ENCODE measurements around the gene HMG20A.

Gene HMG20A

DNA sequence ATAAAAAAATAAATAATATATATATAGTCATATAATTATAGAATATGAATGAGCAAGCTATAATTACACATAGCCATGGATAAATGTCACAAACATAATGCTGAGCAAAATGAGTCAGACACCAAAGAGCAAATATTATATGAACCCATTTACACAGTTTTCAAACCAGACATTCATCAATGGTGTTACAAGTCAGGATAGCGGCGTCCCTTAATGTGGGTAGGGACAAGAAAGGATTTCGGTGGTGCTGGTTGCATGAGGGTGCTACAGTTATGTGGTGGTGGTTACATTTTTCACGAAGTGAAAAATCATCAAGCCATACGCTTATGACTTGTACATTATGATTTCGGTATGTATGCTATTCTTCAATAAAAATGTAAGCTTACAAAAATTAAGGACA is 100.5 kb downstream of the HMG20A start:
- TF ChIP-seq, protein P1, sequence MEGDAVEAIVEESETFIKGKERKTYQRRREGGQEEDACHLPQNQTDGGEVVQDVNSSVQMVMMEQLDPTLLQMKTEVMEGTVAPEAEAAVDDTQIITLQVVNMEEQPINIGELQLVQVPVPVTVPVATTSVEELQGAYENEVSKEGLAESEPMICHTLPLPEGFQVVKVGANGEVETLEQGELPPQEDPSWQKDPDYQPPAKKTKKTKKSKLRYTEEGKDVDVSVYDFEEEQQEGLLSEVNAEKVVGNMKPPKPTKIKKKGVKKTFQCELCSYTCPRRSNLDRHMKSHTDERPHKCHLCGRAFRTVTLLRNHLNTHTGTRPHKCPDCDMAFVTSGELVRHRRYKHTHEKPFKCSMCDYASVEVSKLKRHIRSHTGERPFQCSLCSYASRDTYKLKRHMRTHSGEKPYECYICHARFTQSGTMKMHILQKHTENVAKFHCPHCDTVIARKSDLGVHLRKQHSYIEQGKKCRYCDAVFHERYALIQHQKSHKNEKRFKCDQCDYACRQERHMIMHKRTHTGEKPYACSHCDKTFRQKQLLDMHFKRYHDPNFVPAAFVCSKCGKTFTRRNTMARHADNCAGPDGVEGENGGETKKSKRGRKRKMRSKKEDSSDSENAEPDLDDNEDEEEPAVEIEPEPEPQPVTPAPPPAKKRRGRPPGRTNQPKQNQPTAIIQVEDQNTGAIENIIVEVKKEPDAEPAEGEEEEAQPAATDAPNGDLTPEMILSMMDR (IDR thresholded peaks at IDR 0.05) = no peak

DNA sequence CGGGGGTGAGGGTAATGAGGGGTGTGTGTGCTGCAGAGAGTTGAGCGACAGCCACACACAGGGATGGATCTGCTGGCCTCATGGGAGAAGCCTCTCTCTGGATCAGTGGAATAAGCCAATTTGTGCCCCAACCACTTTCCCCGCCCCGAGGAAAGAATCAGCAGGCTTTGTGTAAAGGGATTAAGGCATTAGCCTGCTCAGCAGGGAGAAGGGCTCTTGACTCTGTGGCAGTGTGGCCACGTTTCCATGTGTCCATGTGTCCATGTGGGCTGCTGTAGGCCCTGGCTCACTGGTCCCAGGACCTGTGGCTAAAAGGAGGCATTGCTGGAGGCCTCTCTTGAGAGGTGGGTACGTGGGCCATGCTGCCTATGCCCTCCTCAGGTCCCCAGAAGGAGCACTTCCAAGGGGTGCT is 104.7 kb downstream of the HMG20A start:
- TF ChIP-seq, protein P1 (IDR thresholded peaks at IDR 0.05) = no peak

DNA sequence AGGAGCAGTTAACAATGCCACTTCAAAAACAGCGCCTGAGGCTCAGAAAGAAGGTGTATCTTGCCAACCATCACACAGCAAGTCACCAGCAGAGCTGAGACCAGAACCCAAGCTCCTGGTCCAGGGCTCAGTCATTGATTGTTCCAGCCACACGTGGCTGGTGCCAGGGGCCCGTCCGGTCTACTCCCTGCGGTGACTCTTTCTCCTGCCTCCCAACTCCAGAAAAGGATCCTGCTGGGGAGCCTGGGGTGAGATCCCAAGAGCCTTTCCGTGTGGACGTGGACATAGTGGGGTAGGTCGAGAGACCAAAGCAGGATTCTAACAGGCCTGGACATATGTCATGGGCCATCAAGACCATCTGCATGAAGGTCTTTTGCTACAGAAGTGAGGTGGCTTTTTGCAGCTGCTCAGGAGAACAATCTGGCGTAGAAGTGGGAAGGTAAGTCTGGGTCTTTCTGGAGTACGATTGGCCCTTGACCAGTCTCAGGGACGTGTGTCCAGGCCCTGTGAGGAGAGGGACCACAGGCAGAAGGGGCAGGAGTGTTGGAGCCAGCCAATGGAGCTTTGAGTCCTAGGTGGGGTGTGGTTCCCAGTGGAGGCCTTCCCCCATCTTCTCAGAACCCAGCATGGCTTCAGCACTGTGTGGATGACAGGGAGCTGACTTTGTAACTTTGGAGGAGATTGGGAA is 105.4 kb downstream of the HMG20A start:
- TF ChIP-seq, protein P1 (IDR thresholded peaks at IDR 0.05) = no peak

DNA sequence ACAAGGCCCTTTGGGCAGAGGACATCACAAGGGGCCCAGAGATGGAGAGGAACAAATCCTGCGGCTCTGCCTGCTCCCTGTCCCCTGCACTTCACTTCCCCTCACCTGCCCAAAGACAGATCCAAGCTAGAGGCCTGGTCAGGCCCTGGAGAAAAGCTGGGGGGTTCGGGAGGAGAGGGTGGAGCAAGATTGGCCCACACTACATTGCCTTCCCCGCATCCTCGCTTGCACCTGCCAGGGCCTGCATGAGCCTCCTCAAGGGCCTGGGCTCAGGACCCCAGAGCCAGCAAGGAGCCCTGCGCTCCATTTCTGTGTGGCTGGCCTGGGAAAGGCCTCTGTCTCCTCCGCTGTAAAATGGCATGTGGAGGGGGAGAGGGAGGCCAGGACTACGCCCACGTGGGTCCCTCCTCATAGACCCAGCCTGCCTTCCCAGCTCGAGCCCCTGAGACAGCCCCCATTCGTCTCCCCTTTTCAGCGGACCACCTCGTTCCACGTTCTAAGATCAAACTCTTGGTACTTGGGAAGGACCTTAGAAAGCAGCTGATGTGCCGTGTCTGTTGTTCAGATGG is 106.0 kb downstream of the HMG20A start:
- TF ChIP-seq, protein P1 (IDR thresholded peaks at IDR 0.05) = no peak

DNA sequence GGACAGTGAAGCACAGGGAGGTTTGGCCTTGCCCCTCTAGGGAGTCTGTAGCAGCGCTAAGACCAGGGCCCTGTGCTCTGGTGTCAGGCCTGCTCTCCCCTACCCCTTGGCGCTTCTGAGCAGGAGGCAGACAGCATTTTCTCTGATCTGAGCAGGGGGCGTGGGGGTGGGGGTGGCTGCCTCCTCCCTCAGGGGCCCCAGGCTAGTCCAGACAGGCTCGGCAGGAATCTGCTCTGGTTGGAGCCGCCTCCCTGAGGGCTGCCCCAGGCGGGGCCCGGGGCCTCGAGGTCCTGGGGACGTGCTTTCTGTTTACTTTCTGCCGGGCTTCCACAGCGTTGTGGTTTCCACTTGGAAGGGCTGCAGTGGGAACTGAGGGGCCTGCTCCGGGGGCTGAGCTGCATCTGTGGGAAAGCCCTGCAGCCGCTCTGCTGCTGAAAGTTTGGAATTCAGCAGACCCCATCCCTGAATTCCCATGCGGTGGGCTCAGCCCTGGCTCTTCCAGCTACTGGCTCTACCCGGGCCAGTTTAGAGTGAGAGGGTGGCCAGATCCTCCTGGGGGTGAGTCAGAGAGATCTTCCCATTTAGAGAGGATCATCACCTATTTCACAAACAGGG is 106.6 kb downstream of the HMG20A start:
- TF ChIP-seq, protein P1 (IDR thresholded peaks at IDR 0.05) = no peak

DNA sequence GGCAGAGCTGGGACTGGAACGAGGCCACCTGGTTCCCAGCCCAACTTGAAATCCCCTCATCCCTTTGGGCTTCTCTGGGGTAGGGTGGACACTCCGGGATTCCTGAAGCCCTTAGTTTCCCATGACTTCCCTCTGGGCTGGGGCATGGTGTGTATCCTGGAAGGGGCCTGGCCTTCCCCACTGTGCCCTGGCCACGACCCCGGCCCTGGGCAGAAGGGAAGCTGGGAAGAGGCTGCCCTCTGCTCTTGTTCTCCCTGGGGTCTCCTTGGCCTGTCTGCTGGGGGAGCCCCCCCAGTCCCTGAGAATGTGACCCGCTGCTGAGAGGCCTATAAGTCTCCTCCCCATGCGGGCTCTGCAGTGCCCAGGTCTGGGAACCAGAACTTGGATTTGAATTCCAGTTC is 107.1 kb downstream of the HMG20A start:
- TF ChIP-seq, protein P1 (IDR thresholded peaks at IDR 0.05) = no peak

DNA sequence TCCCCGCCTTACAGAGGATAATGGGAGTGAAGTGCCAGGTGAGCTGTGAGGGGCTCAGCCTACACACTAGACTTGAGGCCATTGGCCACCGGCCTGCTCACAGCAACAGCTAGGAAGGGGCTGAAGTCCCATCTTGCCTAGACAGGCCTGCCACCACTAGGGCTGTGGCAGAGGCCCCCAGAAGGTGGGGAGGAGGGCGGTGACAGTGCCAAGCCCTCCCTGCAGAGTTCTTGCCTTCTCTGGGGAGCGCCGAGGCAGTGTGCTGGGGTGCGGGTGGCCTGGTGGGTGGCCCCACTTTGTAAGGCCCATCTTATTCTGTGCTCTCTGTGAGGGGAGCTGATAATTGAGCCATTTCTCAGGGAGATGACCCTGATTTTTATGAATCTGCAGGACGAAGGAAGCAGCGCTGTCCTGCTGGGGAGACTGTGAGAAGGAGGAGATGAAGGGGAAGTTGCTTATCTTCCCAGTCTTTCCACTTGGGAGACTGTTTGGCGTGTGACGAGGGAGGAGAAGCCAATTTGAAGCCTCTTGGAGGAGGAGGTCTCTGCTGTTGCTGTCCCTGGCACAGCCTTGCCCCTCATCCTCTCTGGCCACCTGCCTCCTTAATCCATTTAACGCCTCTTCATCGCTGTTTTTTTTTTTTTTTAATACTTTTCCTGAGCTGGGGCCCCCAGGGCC is 107.7 kb downstream of the HMG20A start:
- TF ChIP-seq, protein P1 (IDR thresholded peaks at IDR 0.05) = no peak
